HepG2 (cell line): ENCODE results near the gene BET1L. TPM values are rescaled to one million over a fixed set of nuclear protein-coding genes. Genes with fewer than 3 reads are reported as not detected.

Source experiments
- ATAC-seq: fragments of 200-7000 bp; cut with Tn5 transposase; 3 replicates; pipeline ENCODE4 v1.9.1; 2020; ENCODE audit warnings: mild to moderate bottlenecking, moderate library complexity
- BruUV-seq: library from RNA; stranded (reverse); fragments of 400-500 nt; replicated peaks from 2 replicates; lab custom pipeline; 2021; lab: Mats Ljungman, UMichigan
- CTCF ChIA-PET: fragments of 300-600 bp; formaldehyde crosslinking; extraction: SDS; loops from one replicate; lab custom pipeline; 2021; ENCODE audit warnings: low total read pairs, inconsistent platforms, low intra/inter-chr PET ratio; lab: Yijun Ruan, JAX
- POLR2A ChIA-PET: fragments of 350-600 bp; sonication (Branson Sonifier 250); formaldehyde crosslinking; loops from one replicate; lab custom pipeline; 2020; ENCODE audit warnings: antibody characterized with exemption, inconsistent platforms; lab: Yijun Ruan, JAX
- DNase-seq: peaks from one replicate; pipeline ENCODE4 v3.0.0-alpha.2; 2015; ENCODE audit warnings: low spot score
- FAIRE-seq: peaks from 3 replicates; lab custom pipeline; 2011; peaks lifted over from hg19 to GRCh38; lab: Jason Lieb, UNC
- H2AFZ ChIP-seq: one replicate; pipeline ENCODE4 v1.6.1; 2011; ENCODE audit warnings: low read length, inconsistent platforms
- H3K27ac ChIP-seq: fragments of 300-600 bp; 3 replicates; pipeline ENCODE4 v1.8.0; 2011; ENCODE audit warnings: mixed run types, mild to moderate bottlenecking, mixed read lengths, low read length, inconsistent platforms; ENCODE audit not compliant: insufficient read depth; ENCODE audit errors: extremely low read length
- H3K27me3 ChIP-seq, 2 experiments: fragments of 200-600 bp in 1 of 2; 2 replicates in 1 of 2; 3 replicates in 1 of 2; pipeline versions ENCODE4 v1.6.0 to v1.8.0; 2011; ENCODE audit warnings: low read length in 2 of 2, mild to moderate bottlenecking in 2 of 2, moderate library complexity in 2 of 2, inconsistent platforms in 1 of 2; ENCODE audit not compliant: insufficient read depth in 2 of 2, control insufficient read depth in 1 of 2
- H3K36me3 ChIP-seq, 2 experiments: fragments of 200-600 bp in 1 of 2; replicated peaks in 1 of 2; 2 replicates in 1 of 2; 3 replicates in 1 of 2; pipeline versions ENCODE4 v1.5.1 to v1.8.0; 2011; ENCODE audit warnings: low read length in 2 of 2, inconsistent platforms in 1 of 2; ENCODE audit not compliant: insufficient read depth in 2 of 2, control insufficient read depth in 1 of 2
- H3K4me1 ChIP-seq: 2 replicates; pipeline ENCODE4 v1.5.1; 2012; ENCODE audit warnings: low read length, inconsistent platforms; ENCODE audit not compliant: insufficient read depth
- H3K4me2 ChIP-seq: 2 replicates; pipeline ENCODE4 v1.6.0; 2011; ENCODE audit warnings: low read depth, low read length, inconsistent platforms
- H3K4me3 ChIP-seq, 3 experiments: fragments of 200-600 bp in 1 of 3; sonication (generic), shearing (Covaris generic) in 1 of 3; replicated peaks in 1 of 3; 2 replicates each; pipeline ENCODE4 v1.5.1; 2011 to 2016; ENCODE audit warnings: low read length in 3 of 3, inconsistent platforms in 2 of 3, low read depth in 2 of 3, mild to moderate bottlenecking in 2 of 3, control low read depth in 1 of 3, mixed read lengths in 1 of 3; ENCODE audit not compliant: insufficient read depth in 1 of 3
- H3K79me2 ChIP-seq: one replicate; pipeline ENCODE4 v1.6.1; 2011; ENCODE audit warnings: low read length, inconsistent platforms; ENCODE audit not compliant: insufficient read depth
- H3K9ac ChIP-seq: 2 replicates; pipeline ENCODE4 v1.6.0; 2011; ENCODE audit warnings: mild to moderate bottlenecking, low read depth, low read length, inconsistent platforms; ENCODE audit not compliant: insufficient read depth
- H3K9me3 ChIP-seq: 2 replicates; pipeline ENCODE4 v1.5.1; 2012; ENCODE audit warnings: mild to moderate bottlenecking, low read length
- H4K20me1 ChIP-seq: 2 replicates; pipeline ENCODE4 v1.6.0; 2011; ENCODE audit warnings: inconsistent platforms, mild to moderate bottlenecking, low read length, moderate library complexity; ENCODE audit not compliant: insufficient read depth
- MAFG ChIP-seq: sonication (generic); formaldehyde crosslinking; IDR thresholded peaks from 2 replicates; pipeline ENCODE4 v1.5.1; 2020; ENCODE audit warnings: mild to moderate bottlenecking, missing genetic modification reagents
- MAZ ChIP-seq, 2 experiments: sonication (generic) in 1 of 2; formaldehyde crosslinking in 1 of 2; IDR thresholded peaks; 2 replicates each; pipeline versions ENCODE4 v1.5.0 to v1.6.1; 2012 to 2020; ENCODE audit warnings: low read depth in 2 of 2, mild to moderate bottlenecking in 2 of 2, borderline replicate concordance in 1 of 2, improper control_type of control experiment in 1 of 2, low read length in 1 of 2, missing genetic modification reagents in 1 of 2, moderate library complexity in 1 of 2
- NCOA2 ChIP-seq: sonication (generic); formaldehyde crosslinking; IDR thresholded peaks from 2 replicates; pipeline ENCODE4 v1.8.0; 2022; ENCODE audit warnings: inconsistent platforms
- NFYC ChIP-seq: IDR thresholded peaks from 2 replicates; pipeline ENCODE4 v1.6.1; 2016; ENCODE audit warnings: missing genetic modification reagents, missing compliant biosample characterization
- PAWR ChIP-seq: sonication (generic); formaldehyde crosslinking; IDR thresholded peaks from 2 replicates; pipeline ENCODE4 v1.4.0; 2020; ENCODE audit warnings: missing genetic modification reagents, mild to moderate bottlenecking, borderline replicate concordance
- U2AF1 ChIP-seq: fragments of 200-400 bp; formaldehyde crosslinking; optimal IDR thresholded peaks from 2 replicates; pipeline ENCODE3; 2017; ENCODE audit warnings: mild to moderate bottlenecking, low read depth, low read length
- ZFX ChIP-seq: sonication (generic); formaldehyde crosslinking; IDR thresholded peaks from 2 replicates; pipeline ENCODE4 v1.4.0; 2020; ENCODE audit warnings: mild to moderate bottlenecking, low read depth, missing genetic modification reagents, moderate library complexity
- ZNF383 ChIP-seq: sonication (generic); formaldehyde crosslinking; IDR thresholded peaks from 2 replicates; pipeline ENCODE4 v1.4.0; 2020; ENCODE audit warnings: missing genetic modification reagents, mild to moderate bottlenecking, borderline replicate concordance
- ZNF451 ChIP-seq: sonication (generic); formaldehyde crosslinking; IDR thresholded peaks from 2 replicates; pipeline ENCODE4 v1.5.0; 2020; ENCODE audit warnings: mild to moderate bottlenecking, missing genetic modification reagents
- ZNF543 ChIP-seq: sonication (generic); formaldehyde crosslinking; IDR thresholded peaks from 2 replicates; pipeline ENCODE4 v1.4.0; 2020; ENCODE audit warnings: mild to moderate bottlenecking, missing genetic modification reagents
- ZNF678 ChIP-seq: sonication (generic); formaldehyde crosslinking; IDR thresholded peaks from 2 replicates; pipeline ENCODE4 v1.4.0; 2020; ENCODE audit warnings: mild to moderate bottlenecking, missing genetic modification reagents
- WGBS: methylation state at CpG from one replicate; pipeline ENCODE4 v1.1.6; 2017; ENCODE audit warnings: low lambda C conversion rate; 5-methylcytosine and 5-hydroxymethylcytosine counted together
- in situ Hi-C: cut with HindIII; loops from 2 replicates; pipeline ENCODE4 v1.10.0; 2017; ENCODE audit warnings: low pct_unique_long_range_greater_than_20kb; ENCODE audit not compliant: extremely low pct_ligation_motif_present
- intact Hi-C: fragments of 100-400 bp; cut with micrococcal nuclease; formaldehyde crosslinking; loops from one replicate; pipeline ENCODE4 v1.10.0; 2022; ENCODE audit not compliant: unreplicated experiment
- polyA plus RNA-seq, 8 experiments: library from polyadenylated mRNA; depleted of rRNA in 3 of 8; stranded (reverse) in 7 of 8; unstranded in 1 of 8; fragments of >200 nt; fragmentation: Illumina TruSeq in 4 of 8; extraction: Trizol in 4 of 8; gene quantifications; 2 replicates each; pipeline versions ENCODE4 v1.2.1 to v1.2.3, GENCODE V29; 2011 to 2016; ENCODE audit warnings: low read depth in 4 of 8, missing spikeins in 1 of 8, mixed read lengths in 1 of 8; ENCODE audit not compliant: insufficient read depth in 1 of 8
- total RNA-seq, 5 experiments: library from RNA; depleted of rRNA; stranded (reverse); fragments of >200 nt; fragmentation: Illumina TruSeq; extraction: Trizol; gene quantifications; 2 replicates each; pipeline ENCODE4 v1.2.3, GENCODE V29; 2016; ENCODE audit warnings: low read depth in 1 of 5
- TF ChIP-seq, protein P1 (sequence below): IDR thresholded peaks from 2 replicates; pipeline ENCODE4 v1.6.1; 2016; ENCODE audit warnings: low read depth, control low read depth
- TF ChIP-seq, protein P2 (sequence below): IDR thresholded peaks from 2 replicates; pipeline ENCODE4 v1.6.1; 2016; ENCODE audit warnings: missing compliant biosample characterization, missing genetic modification reagents, borderline replicate concordance
- TF ChIP-seq, protein P3 (sequence below): sonication (generic); formaldehyde crosslinking; IDR thresholded peaks from 2 replicates; pipeline ENCODE4 v1.4.0; 2020; ENCODE audit warnings: missing genetic modification reagents
- TF ChIP-seq, protein P4 (sequence below): IDR thresholded peaks from 2 replicates; pipeline ENCODE4 v1.6.1; 2012; ENCODE audit warnings: low read depth, low read length, improper control_type of control experiment

The BET1L gene
- total and polyA plus RNA-seq, 2 of the 13 experiments (the other 11 are each of a cell fraction or from before 2014, with no cell fraction given) = 26.2 to 59.6 TPM

DNA sequence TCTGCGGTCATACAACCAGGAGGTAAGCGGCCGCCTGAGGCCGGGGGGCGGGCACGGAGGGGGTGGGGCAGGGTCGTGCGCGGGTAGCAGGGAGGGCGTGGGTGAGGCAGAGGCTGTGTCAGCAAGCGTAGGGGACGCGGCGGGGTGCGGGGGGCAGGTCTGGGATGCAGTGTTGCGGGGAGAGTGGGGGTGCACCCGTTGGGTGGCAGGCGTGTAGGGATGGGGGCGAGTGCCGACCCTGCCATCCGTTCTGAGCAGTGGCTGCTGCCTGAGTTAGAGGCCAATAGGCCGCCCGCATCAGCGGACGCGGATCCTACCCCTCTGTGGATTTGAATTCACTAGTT lies 1.7 kb upstream of the BET1L start (continued):
- TF ChIP-seq ZNF543 (CRISPR knock-in tag) = no peak
- TF ChIP-seq MAZ (IDR thresholded peaks at IDR 0.05; ENCODE audit: borderline replicate concordance, low read depth, low read length) = 0 out of 2 replicates have a peak, but pooled peaks have one; percentile 4
- TF ChIP-seq MAZ (CRISPR knock-in tag; IDR thresholded peaks at IDR 0.05; ENCODE audit: low read depth) = no peak
- no peak for TF ChIP-seq ZNF678 (CRISPR knock-in tag)
- no peak for TF ChIP-seq NCOA2 (CRISPR knock-in tag)
- no peak for TF ChIP-seq NFYC (CRISPR knock-in tag)
- TF ChIP-seq, protein P1, sequence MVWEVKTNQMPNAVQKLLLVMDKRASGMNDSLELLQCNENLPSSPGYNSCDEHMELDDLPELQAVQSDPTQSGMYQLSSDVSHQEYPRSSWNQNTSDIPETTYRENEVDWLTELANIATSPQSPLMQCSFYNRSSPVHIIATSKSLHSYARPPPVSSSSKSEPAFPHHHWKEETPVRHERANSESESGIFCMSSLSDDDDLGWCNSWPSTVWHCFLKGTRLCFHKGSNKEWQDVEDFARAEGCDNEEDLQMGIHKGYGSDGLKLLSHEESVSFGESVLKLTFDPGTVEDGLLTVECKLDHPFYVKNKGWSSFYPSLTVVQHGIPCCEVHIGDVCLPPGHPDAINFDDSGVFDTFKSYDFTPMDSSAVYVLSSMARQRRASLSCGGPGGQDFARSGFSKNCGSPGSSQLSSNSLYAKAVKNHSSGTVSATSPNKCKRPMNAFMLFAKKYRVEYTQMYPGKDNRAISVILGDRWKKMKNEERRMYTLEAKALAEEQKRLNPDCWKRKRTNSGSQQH (CRISPR knock-in tag) = peak; percentile 1; the same call in 1 of the 2 replicates
- TF ChIP-seq ZNF451 (CRISPR knock-in tag) = no peak
- TF ChIP-seq ZNF383 (CRISPR knock-in tag) = no peak
- peak; percentile 8; the same call in 1 of the 2 replicates for TF ChIP-seq ZFX

DNA sequence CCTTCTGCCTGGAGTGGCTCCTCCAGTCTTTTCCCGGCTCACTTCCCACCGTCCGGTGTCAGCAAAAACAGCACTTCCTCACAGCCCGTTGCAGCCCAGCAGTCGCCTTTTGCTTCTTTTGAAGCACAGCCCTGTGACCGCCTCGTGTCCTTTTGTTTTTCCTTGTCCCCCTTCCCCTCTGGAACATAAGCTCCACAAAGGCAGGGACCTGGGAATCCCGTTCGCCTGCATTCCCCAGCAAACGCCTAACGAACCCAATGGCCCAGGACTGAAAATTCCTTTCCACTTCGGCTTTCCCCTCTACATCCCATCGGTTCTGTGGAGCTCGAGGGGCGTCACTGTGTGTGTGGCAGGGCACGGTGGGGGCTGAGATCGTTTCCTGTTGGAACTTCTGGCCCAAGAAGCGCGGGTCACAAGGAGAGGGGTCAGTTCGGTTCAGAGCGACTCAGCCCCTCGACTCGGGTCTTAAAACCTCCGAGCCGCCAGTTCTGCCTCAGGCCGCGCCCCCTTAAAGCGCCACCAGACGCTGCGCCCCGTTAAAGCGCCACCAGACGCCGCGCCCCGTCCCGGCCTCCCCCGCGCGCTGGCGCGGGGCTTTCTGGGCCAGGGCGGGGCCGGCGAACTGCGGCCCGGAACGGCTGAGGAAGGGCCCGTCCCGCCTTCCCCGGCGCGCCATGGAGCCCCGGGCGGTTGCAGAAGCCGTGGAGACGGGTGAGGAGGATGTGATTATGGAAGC lies 1.1 kb upstream of the BET1L start:
- in situ Hi-C loops = no loop called here
- no TSS peak for BruUV-seq
- TF ChIP-seq, protein P2, sequence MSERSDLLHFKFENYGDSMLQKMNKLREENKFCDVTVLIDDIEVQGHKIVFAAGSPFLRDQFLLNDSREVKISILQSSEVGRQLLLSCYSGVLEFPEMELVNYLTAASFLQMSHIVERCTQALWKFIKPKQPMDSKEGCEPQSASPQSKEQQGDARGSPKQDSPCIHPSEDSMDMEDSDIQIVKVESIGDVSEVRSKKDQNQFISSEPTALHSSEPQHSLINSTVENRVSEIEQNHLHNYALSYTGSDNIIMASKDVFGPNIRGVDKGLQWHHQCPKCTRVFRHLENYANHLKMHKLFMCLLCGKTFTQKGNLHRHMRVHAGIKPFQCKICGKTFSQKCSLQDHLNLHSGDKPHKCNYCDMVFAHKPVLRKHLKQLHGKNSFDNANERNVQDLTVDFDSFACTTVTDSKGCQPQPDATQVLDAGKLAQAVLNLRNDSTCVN (CRISPR knock-in tag) = no peak
- no peak for TF ChIP-seq PAWR
- no peak for TF ChIP-seq MAFG (CRISPR knock-in tag)
- no peak for TF ChIP-seq U2AF1
- TF ChIP-seq, protein P3, sequence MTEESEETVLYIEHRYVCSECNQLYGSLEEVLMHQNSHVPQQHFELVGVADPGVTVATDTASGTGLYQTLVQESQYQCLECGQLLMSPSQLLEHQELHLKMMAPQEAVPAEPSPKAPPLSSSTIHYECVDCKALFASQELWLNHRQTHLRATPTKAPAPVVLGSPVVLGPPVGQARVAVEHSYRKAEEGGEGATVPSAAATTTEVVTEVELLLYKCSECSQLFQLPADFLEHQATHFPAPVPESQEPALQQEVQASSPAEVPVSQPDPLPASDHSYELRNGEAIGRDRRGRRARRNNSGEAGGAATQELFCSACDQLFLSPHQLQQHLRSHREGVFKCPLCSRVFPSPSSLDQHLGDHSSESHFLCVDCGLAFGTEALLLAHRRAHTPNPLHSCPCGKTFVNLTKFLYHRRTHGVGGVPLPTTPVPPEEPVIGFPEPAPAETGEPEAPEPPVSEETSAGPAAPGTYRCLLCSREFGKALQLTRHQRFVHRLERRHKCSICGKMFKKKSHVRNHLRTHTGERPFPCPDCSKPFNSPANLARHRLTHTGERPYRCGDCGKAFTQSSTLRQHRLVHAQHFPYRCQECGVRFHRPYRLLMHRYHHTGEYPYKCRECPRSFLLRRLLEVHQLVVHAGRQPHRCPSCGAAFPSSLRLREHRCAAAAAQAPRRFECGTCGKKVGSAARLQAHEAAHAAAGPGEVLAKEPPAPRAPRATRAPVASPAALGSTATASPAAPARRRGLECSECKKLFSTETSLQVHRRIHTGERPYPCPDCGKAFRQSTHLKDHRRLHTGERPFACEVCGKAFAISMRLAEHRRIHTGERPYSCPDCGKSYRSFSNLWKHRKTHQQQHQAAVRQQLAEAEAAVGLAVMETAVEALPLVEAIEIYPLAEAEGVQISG (CRISPR knock-in tag) = no peak; the same call in 1 of the 2 replicates
- TF ChIP-seq, protein P4, sequence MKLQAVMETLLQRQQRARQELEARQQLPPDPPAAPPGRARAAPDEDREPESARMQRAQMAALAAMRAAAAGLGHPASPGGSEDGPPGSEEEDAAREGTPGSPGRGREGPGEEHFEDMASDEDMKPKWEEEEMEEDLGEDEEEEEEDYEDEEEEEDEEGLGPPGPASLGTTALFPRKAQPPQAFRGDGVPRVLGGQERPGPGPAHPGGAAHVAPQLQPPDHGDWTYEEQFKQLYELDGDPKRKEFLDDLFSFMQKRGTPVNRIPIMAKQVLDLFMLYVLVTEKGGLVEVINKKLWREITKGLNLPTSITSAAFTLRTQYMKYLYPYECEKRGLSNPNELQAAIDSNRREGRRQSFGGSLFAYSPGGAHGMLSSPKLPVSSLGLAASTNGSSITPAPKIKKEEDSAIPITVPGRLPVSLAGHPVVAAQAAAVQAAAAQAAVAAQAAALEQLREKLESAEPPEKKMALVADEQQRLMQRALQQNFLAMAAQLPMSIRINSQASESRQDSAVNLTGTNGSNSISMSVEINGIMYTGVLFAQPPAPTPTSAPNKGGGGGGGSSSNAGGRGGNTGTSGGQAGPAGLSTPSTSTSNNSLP = no peak

More for the DNA sequence above, 1.1 kb upstream of the BET1L start:
- ChIA-PET CTCF (no interaction called here), POLR2A (interaction anchor here (1.4 to 3.9 kb wide), 3 partner anchors 27 to 298 kb away, joined by 3 to 20 read pairs (median 10); partner anchors contain the start of genes RNH1 and SIRT3)
- peaks cover 46% of the 10 kb centered on the region for H3K79me2 ChIP-seq
- intact Hi-C loops = no loop called here
- peak overlapping the region; percentile 75 to 90 (median 89) for H3K4me3 ChIP-seq
- under 1% methylated on average over 25 of the region's 57 CpGs for WGBS
- H3K27me3 ChIP-seq = no peaks in the 10 kb centered on the region; a peak in 1 of 5 replicates
- no peak overlapping the region for H2AFZ ChIP-seq
- peak; percentile 78 for ATAC-seq
- FAIRE-seq = no peak
- H4K20me1 ChIP-seq = peaks cover 7% of the 10 kb centered on the region; the same call in 1 of the 2 replicates
- H3K4me2 ChIP-seq = peak overlapping the region; percentile 97
- peak overlapping the region; percentile 100 for H3K9ac ChIP-seq
- H3K9me3 ChIP-seq = no peaks in the 10 kb centered on the region
- peak overlapping the region; percentile 96 for H3K27ac ChIP-seq
- DNase-seq = peak; percentile 55
- H3K36me3 ChIP-seq = peaks cover 31 to 61% of the 10 kb centered on the region in 2 experiments
- H3K4me1 ChIP-seq = peaks cover 36% of the 10 kb centered on the region
